K562 (cell line): Measurements from ENCODE around the gene ZNF593OS. TPM values are rescaled to one million over a fixed set of nuclear protein-coding genes. Genes with fewer than 3 reads are reported as not detected.

ENCODE experiments used
- BCL6 ChIP-seq: fragments of 250-450 bp; sonication (Bioruptor Pico); IDR thresholded peaks from 2 replicates; pipeline ENCODE4 v1.4.0; 2020
- CBX1 ChIP-seq: sonication (generic); IDR thresholded peaks from 2 replicates; pipeline ENCODE4 v1.6.1; 2016; ENCODE audit warnings: antibody characterized with exemption, low read depth, mild to moderate bottlenecking
- E4F1 ChIP-seq: fragments of 250-450 bp; sonication (Bioruptor Pico); IDR thresholded peaks from 2 replicates; pipeline ENCODE4 v1.5.0; 2021; ENCODE audit warnings: mild to moderate bottlenecking, borderline replicate concordance
- L3MBTL2 ChIP-seq: fragments of 450-650 bp; IDR thresholded peaks from 2 replicates; pipeline ENCODE4 v1.6.1; 2016; ENCODE audit warnings: mild to moderate bottlenecking, moderate library complexity
- PHF20 ChIP-seq: fragments of 450-650 bp; IDR thresholded peaks from 2 replicates; pipeline ENCODE4 v1.6.1; 2018; ENCODE audit not compliant: partially characterized antibody
- POLR2B ChIP-seq: fragments of 450-650 bp; IDR thresholded peaks from 2 replicates; pipeline ENCODE4 v1.6.1; 2018; ENCODE audit warnings: low read depth; ENCODE audit not compliant: partially characterized antibody
- RAD21 ChIP-seq, 2 experiments: fragments of 250-450 bp in 1 of 2; fragments of 450-650 bp in 1 of 2; sonication (Bioruptor Pico) in 1 of 2; formaldehyde crosslinking in 1 of 2; IDR thresholded peaks in 1 of 2; conservative IDR thresholded peaks in 1 of 2; 2 replicates each; pipeline versions ENCODE4 v1.4.0 to v1.8.0; 2020 to 2022; ENCODE audit warnings: mild to moderate bottlenecking in 2 of 2, moderate library complexity in 1 of 2
- RFX5 ChIP-seq: IDR thresholded peaks from 2 replicates; pipeline ENCODE4 v1.6.1; 2011; ENCODE audit warnings: low read depth, mild to moderate bottlenecking, improper control_type of control experiment, low read length
- RHOXF2B ChIP-seq: fragments of 250-450 bp; sonication (Bioruptor Pico); conservative IDR thresholded peaks from 2 replicates; pipeline ENCODE4 v1.5.1; 2021
- SETDB1 ChIP-seq: IDR thresholded peaks from one replicate; pipeline ENCODE4 v1.6.1; 2012; ENCODE audit warnings: low read length, control low read depth, inconsistent platforms
- SIRT6 ChIP-seq: IDR thresholded peaks from one replicate; pipeline ENCODE4 v1.6.1; 2012; ENCODE audit warnings: low read depth, mild to moderate bottlenecking, control low read depth, inconsistent platforms, low read length, moderate library complexity
- SIX5 ChIP-seq, 2 experiments: IDR thresholded peaks; 2 replicates each; pipeline ENCODE4 v1.6.1; 2011; ENCODE audit warnings: low read length in 2 of 2, borderline replicate concordance in 1 of 2, low read depth in 1 of 2, mild to moderate bottlenecking in 1 of 2, moderate library complexity in 1 of 2; ENCODE audit not compliant: insufficient read depth in 1 of 2
- SNRNP70 ChIP-seq: fragments of 200-400 bp; formaldehyde crosslinking; optimal IDR thresholded peaks from 2 replicates; pipeline ENCODE3; 2017; ENCODE audit warnings: low read depth, low read length
- TBL1XR1 ChIP-seq, 2 experiments: IDR thresholded peaks; 2 replicates each; pipeline ENCODE4 v1.6.1; 2012; ENCODE audit warnings: improper control_type of control experiment in 2 of 2, low read length in 2 of 2, mild to moderate bottlenecking in 1 of 2
- ZNF197 ChIP-seq: fragments of 200-800 bp; sonication (Bioruptor generic); IDR thresholded peaks from 2 replicates; pipeline ENCODE4 v1.6.1; 2016; ENCODE audit warnings: low read depth, missing genetic modification characterization, missing compliant biosample characterization
- ZNF75A ChIP-seq: fragments of 450-650 bp; formaldehyde crosslinking; IDR thresholded peaks from 2 replicates; pipeline ENCODE4 v1.4.0; 2020; ENCODE audit warnings: mild to moderate bottlenecking
- ZNF77 ChIP-seq: fragments of 250-450 bp; sonication (Bioruptor Pico); IDR thresholded peaks from 2 replicates; pipeline ENCODE4 v1.5.0; 2020
- polyA plus RNA-seq, 8 experiments: library from polyadenylated mRNA; depleted of rRNA in 4 of 8; stranded (reverse) in 5 of 8; unstranded in 3 of 8; fragments of >200 nt; fragmentation: Nextera tagmentation in 2 of 8; fragmentation: Illumina TruSeq in 1 of 8; extraction: Ambion mirVana in 2 of 8; extraction: Trizol in 1 of 8; gene quantifications; 2 replicates each; pipeline versions ENCODE4 v1.2.1 to v1.2.3, GENCODE V29; 2011 to 2014; ENCODE audit warnings: inconsistent platforms in 1 of 8, missing spikeins in 1 of 8
- total RNA-seq, 7 experiments: library from RNA; depleted of rRNA in 6 of 7; stranded (reverse); fragments of >200 nt in 6 of 7; fragmentation: Illumina TruSeq in 2 of 7; extraction: Trizol in 2 of 7; gene quantifications; 2 replicates each; pipeline versions ENCODE4 v1.2.1 to v1.2.3, GENCODE V29; 2011 to 2021; ENCODE audit warnings: low replicate concordance in 1 of 7
- TF ChIP-seq, protein P1 (sequence below), 2 experiments: fragments of 450-650 bp; formaldehyde crosslinking in 1 of 2; IDR thresholded peaks; 2 replicates each; pipeline versions ENCODE4 v1.4.0 to v1.6.1; 2014 to 2020; ENCODE audit warnings: mild to moderate bottlenecking in 2 of 2, borderline replicate concordance in 1 of 2, low read depth in 1 of 2

ZNF593OS gene
- total and polyA plus RNA-seq, 9 of the 15 experiments (the other 6 are each of a cell fraction or from before 2014, with no cell fraction given): 0.24 to 0.27 TPM; not detected in 7

DNA sequence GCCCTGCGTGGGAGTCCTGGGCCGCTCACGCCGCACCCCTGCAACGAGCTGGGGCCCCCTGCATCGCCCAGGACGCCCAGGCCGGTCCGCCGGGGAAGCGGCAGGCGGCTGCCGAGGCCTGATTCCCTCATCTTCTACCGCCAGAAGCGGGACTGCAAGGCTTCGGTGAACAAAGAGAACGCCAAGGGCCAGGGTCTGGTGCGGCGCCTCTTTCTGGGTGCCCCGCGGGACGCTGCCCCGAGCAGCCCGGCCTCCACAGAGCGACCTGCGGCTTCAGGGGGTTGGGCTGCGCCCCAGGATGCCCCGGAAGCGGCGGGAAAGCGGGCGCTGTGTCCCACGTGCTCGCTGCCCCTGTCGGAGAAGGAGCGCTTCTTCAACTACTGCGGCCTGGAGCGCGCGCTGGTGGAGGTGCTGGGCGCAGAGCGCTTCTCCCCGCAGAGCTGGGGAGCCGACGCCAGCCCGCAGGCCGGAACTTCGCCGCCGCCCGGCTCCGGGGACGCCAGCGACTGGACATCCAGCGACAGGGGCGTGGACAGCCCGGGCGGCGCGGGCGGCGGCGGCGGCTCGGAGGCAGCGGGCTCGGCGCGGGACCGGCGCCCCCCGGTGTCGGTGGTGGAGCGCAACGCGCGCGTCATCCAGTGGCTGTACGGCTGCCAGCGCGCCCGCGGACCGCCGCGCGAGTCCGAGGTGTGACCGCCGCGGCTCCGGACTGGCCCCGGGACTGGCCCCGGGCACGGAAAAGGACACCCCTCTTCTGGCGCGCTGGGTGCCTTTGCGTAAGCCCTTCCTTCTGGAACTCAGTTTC is 10.0 kb downstream of the ZNF593OS start (continued):
- no peak for TF ChIP-seq SIX5 (IDR thresholded peaks at IDR 0.05; ENCODE audit: borderline replicate concordance in 1 of 2, insufficient read depth in 1 of 2, low read depth in 1 of 2, low read length in 2 of 2)
- TF ChIP-seq SNRNP70: no peak
- TF ChIP-seq BCL6: no peak
- TF ChIP-seq SETDB1: no peak
- peak; percentile 50 for TF ChIP-seq POLR2B
- no peak for TF ChIP-seq ZNF75A (CRISPR knock-in tag)
- no peak for TF ChIP-seq TBL1XR1 (IDR thresholded peaks at IDR 0.05; ENCODE audit: low read length in 2 of 2)
- no peak for TF ChIP-seq ZNF77 (CRISPR knock-in tag)
- TF ChIP-seq E4F1 (CRISPR knock-in tag): no peak
- TF ChIP-seq L3MBTL2: peak; percentile 99
- TF ChIP-seq ZNF197: peak; percentile 67; the same call in 1 of the 2 replicates
- no peak for TF ChIP-seq RHOXF2B (CRISPR knock-in tag)
- TF ChIP-seq SIRT6: no peak
- TF ChIP-seq RFX5: no peak
- peak; percentile 60 to 84 for TF ChIP-seq RAD21 (CRISPR knock-in tag; conservative IDR thresholded peaks at IDR 0.05 in 1 of 2, IDR thresholded peaks at IDR 0.05 in 1 of 2)
- TF ChIP-seq, protein P1, sequence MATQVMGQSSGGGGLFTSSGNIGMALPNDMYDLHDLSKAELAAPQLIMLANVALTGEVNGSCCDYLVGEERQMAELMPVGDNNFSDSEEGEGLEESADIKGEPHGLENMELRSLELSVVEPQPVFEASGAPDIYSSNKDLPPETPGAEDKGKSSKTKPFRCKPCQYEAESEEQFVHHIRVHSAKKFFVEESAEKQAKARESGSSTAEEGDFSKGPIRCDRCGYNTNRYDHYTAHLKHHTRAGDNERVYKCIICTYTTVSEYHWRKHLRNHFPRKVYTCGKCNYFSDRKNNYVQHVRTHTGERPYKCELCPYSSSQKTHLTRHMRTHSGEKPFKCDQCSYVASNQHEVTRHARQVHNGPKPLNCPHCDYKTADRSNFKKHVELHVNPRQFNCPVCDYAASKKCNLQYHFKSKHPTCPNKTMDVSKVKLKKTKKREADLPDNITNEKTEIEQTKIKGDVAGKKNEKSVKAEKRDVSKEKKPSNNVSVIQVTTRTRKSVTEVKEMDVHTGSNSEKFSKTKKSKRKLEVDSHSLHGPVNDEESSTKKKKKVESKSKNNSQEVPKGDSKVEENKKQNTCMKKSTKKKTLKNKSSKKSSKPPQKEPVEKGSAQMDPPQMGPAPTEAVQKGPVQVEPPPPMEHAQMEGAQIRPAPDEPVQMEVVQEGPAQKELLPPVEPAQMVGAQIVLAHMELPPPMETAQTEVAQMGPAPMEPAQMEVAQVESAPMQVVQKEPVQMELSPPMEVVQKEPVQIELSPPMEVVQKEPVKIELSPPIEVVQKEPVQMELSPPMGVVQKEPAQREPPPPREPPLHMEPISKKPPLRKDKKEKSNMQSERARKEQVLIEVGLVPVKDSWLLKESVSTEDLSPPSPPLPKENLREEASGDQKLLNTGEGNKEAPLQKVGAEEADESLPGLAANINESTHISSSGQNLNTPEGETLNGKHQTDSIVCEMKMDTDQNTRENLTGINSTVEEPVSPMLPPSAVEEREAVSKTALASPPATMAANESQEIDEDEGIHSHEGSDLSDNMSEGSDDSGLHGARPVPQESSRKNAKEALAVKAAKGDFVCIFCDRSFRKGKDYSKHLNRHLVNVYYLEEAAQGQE (IDR thresholded peaks at IDR 0.05; ENCODE audit: borderline replicate concordance): peak; percentile 81
- TF ChIP-seq, protein P1 (CRISPR knock-in tag; IDR thresholded peaks at IDR 0.05; ENCODE audit: low read depth): no peak; the same call in 1 of the 2 replicates
- peak; percentile 64; the same call in 1 of the 2 replicates for TF ChIP-seq CBX1
- TF ChIP-seq PHF20: peak; percentile 46
